Keratinocyte (primary cell): ENCODE measurements around the gene PLCG2.

Experiments
- CTCF ChIP-seq, 3 experiments: IDR thresholded peaks in 1 of 3; conservative IDR thresholded peaks in 1 of 3; optimal IDR thresholded peaks in 1 of 3; 2 replicates in 2 of 3; 3 replicates in 1 of 3; pipeline versions ENCODE3 to v1.5.1; 2011; ENCODE audit warnings: low read length in 3 of 3, mild to moderate bottlenecking in 3 of 3, moderate library complexity in 2 of 3, control low read depth in 1 of 3, inconsistent platforms in 1 of 3; ENCODE audit not compliant: insufficient read depth in 2 of 3; ENCODE audit errors: extremely low read depth in 1 of 3
- EZH2 ChIP-seq: IDR thresholded peaks from one replicate; pipeline ENCODE4 v1.6.1; 2012; ENCODE audit warnings: inconsistent platforms, mild to moderate bottlenecking, low read length, moderate library complexity

GRCh38 chr16:81946206-81946605 lies 167.1 kb downstream of the PLCG2 start:
- TF ChIP-seq EZH2 (no peak), CTCF (optimal IDR thresholded peaks at IDR 0.05 in 1 of 3, IDR thresholded peaks at IDR 0.05 in 1 of 3, conservative IDR thresholded peaks at IDR 0.05 in 1 of 3; ENCODE audit: extremely low read depth in 1 of 3, insufficient read depth in 2 of 3, low read length in 3 of 3) (no peak)
